ENCODE results near the gene ITPA. TPM values are rescaled to one million over a fixed set of nuclear protein-coding genes. Genes with fewer than 3 reads are reported as not detected.

The ITPA gene
- total and polyA plus RNA-seq, 2 of the 13 experiments (the other 11 are each of a cell fraction or from before 2014, with no cell fraction given), result 60.1 to 103 TPM

DNA sequence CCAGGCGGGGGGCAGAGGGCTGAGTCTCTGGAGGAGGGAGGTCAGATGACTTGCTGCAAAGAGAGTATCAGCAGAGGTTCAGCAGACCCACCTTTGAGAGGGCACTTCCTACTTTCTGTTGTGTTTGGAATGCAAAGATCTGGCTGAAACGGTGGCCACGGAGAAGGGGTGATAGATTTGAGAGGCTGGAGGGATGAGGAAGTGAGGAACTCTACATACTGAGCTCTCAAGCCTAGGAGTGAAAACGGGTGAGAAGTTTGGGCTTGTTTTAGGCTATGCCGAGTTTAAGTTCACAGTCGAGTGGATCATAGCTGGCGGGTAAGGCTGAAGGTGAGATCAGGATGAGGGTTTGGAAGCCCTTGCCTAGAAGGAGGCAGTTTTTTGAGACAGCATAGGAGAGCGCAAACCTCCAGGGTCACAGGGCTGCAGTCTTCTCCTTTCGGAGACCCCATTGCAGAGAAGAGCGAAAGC, 477 bp upstream of the ITPA start (continued):
- TF ChIP-seq, protein P1, sequence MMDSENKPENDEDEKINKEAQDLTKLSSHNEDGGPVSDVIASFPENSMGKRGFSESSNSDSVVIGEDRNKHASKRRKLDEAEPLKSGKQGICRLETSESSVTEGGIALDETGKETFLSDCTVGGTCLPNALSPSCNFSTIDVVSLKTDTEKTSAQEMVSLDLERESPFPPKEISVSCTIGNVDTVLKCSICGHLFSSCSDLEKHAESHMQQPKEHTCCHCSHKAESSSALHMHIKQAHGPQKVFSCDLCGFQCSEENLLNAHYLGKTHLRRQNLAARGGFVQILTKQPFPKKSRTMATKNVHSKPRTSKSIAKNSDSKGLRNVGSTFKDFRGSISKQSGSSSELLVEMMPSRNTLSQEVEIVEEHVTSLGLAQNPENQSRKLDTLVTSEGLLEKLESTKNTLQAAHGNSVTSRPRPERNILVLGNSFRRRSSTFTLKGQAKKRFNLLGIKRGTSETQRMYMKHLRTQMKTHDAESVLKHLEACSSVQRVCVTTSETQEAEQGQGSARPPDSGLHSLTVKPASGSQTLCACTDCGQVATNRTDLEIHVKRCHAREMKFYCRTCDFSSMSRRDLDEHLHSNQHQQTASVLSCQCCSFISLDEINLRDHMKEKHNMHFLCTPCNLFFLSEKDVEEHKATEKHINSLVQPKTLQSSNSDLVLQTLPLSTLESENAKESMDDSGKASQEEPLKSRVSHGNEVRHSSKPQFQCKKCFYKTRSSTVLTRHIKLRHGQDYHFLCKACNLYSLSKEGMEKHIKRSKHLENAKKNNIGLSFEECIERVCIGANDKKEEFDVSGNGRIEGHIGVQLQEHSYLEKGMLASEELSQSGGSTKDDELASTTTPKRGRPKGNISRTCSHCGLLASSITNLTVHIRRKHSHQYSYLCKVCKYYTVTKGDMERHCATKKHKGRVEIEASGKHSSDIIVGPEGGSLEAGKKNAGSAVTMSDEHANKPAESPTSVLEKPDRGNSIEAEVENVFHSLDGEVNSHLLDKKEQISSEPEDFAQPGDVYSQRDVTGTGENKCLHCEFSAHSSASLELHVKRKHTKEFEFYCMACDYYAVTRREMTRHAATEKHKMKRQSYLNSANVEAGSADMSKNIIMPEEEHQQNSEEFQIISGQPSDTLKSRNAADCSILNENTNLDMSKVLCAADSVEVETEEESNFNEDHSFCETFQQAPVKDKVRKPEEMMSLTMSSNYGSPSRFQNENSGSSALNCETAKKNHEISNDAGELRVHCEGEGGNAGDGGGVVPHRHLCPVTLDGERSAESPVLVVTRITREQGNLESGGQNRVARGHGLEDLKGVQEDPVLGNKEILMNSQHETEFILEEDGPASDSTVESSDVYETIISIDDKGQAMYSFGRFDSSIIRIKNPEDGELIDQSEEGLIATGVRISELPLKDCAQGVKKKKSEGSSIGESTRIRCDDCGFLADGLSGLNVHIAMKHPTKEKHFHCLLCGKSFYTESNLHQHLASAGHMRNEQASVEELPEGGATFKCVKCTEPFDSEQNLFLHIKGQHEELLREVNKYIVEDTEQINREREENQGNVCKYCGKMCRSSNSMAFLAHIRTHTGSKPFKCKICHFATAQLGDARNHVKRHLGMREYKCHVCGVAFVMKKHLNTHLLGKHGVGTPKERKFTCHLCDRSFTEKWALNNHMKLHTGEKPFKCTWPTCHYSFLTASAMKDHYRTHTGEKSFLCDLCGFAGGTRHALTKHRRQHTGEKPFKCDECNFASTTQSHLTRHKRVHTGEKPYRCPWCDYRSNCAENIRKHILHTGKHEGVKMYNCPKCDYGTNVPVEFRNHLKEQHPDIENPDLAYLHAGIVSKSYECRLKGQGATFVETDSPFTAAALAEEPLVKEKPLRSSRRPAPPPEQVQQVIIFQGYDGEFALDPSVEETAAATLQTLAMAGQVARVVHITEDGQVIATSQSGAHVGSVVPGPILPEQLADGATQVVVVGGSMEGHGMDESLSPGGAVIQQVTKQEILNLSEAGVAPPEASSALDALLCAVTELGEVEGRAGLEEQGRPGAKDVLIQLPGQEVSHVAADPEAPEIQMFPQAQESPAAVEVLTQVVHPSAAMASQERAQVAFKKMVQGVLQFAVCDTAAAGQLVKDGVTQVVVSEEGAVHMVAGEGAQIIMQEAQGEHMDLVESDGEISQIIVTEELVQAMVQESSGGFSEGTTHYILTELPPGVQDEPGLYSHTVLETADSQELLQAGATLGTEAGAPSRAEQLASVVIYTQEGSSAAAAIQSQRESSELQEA (CRISPR knock-in tag; IDR thresholded peaks at IDR 0.05; ENCODE audit: not compliant biosample characterization), result peak; percentile 7
- TF ChIP-seq ZSCAN20 (CRISPR knock-in tag; IDR thresholded peaks at IDR 0.05; ENCODE audit: borderline replicate concordance) (no peak), NAIF1 (CRISPR knock-in tag; IDR thresholded peaks at IDR 0.05; ENCODE audit: borderline replicate concordance) (no peak), ZNF563 (CRISPR knock-in tag; IDR thresholded peaks at IDR 0.05) (0 out of 2 replicates have a peak, but pooled peaks have one; percentile 4), SOX13 (IDR thresholded peaks at IDR 0.05) (0 out of 2 replicates have a peak, but pooled peaks have one; percentile 11), SOX13 (CRISPR knock-in tag; conservative IDR thresholded peaks at IDR 0.05 in 1 of 2, IDR thresholded peaks at IDR 0.05 in 1 of 2) (no peak), NFKB2 (CRISPR knock-in tag; IDR thresholded peaks at IDR 0.05; ENCODE audit: borderline replicate concordance) (no peak), ZBTB20 (CRISPR knock-in tag; IDR thresholded peaks at IDR 0.05; ENCODE audit: borderline replicate concordance, low read depth) (0 out of 2 replicates have a peak, but pooled peaks have one; percentile 2), CBFB (CRISPR knock-in tag; IDR thresholded peaks at IDR 0.05) (no peak; the same call in 1 of the 2 replicates), ZNF549 (CRISPR knock-in tag; IDR thresholded peaks at IDR 0.05) (no peak)
- TF ChIP-seq, protein P2, sequence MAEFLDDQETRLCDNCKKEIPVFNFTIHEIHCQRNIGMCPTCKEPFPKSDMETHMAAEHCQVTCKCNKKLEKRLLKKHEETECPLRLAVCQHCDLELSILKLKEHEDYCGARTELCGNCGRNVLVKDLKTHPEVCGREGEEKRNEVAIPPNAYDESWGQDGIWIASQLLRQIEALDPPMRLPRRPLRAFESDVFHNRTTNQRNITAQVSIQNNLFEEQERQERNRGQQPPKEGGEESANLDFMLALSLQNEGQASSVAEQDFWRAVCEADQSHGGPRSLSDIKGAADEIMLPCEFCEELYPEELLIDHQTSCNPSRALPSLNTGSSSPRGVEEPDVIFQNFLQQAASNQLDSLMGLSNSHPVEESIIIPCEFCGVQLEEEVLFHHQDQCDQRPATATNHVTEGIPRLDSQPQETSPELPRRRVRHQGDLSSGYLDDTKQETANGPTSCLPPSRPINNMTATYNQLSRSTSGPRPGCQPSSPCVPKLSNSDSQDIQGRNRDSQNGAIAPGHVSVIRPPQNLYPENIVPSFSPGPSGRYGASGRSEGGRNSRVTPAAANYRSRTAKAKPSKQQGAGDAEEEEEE (CRISPR knock-in tag; IDR thresholded peaks at IDR 0.05; ENCODE audit: borderline replicate concordance), result no peak
- TF ChIP-seq, protein P3, sequence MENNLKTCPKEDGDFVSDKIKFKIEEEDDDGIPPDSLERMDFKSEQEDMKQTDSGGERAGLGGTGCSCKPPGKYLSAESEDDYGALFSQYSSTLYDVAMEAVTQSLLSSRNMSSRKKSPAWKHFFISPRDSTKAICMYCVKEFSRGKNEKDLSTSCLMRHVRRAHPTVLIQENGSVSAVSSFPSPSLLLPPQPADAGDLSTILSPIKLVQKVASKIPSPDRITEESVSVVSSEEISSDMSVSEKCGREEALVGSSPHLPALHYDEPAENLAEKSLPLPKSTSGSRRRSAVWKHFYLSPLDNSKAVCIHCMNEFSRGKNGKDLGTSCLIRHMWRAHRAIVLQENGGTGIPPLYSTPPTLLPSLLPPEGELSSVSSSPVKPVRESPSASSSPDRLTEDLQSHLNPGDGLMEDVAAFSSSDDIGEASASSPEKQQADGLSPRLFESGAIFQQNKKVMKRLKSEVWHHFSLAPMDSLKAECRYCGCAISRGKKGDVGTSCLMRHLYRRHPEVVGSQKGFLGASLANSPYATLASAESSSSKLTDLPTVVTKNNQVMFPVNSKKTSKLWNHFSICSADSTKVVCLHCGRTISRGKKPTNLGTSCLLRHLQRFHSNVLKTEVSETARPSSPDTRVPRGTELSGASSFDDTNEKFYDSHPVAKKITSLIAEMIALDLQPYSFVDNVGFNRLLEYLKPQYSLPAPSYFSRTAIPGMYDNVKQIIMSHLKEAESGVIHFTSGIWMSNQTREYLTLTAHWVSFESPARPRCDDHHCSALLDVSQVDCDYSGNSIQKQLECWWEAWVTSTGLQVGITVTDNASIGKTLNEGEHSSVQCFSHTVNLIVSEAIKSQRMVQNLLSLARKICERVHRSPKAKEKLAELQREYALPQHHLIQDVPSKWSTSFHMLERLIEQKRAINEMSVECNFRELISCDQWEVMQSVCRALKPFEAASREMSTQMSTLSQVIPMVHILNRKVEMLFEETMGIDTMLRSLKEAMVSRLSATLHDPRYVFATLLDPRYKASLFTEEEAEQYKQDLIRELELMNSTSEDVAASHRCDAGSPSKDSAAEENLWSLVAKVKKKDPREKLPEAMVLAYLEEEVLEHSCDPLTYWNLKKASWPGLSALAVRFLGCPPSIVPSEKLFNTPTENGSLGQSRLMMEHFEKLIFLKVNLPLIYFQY (CRISPR knock-in tag; IDR thresholded peaks at IDR 0.05; ENCODE audit: borderline replicate concordance), result no peak
- TF ChIP-seq, protein P4, sequence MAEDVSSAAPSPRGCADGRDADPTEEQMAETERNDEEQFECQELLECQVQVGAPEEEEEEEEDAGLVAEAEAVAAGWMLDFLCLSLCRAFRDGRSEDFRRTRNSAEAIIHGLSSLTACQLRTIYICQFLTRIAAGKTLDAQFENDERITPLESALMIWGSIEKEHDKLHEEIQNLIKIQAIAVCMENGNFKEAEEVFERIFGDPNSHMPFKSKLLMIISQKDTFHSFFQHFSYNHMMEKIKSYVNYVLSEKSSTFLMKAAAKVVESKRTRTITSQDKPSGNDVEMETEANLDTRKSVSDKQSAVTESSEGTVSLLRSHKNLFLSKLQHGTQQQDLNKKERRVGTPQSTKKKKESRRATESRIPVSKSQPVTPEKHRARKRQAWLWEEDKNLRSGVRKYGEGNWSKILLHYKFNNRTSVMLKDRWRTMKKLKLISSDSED (CRISPR knock-in tag; IDR thresholded peaks at IDR 0.05), result 0 out of 2 replicates have a peak, but pooled peaks have one; percentile 27

All from HepG2 (cell line).